SK-N-SH treated with all-trans-retinoic acid at 6 μM for 48 hours (cell line): Measurements from ENCODE around the gene ALG12.

Experiments used
- ATAC-seq: fragments of 200-7000 bp; cut with Tn5 transposase; 3 replicates; pipeline ENCODE4 v1.9.1; 2020; ENCODE audit warnings: mild to moderate bottlenecking, moderate library complexity
- ARNTL ChIP-seq: fragments of 450-650 bp; formaldehyde crosslinking; IDR thresholded peaks from 2 replicates; pipeline ENCODE4 v1.5.0; 2020; ENCODE audit warnings: low read depth, mild to moderate bottlenecking, moderate library complexity, borderline replicate concordance
- BACH2 ChIP-seq: fragments of 250-450 bp; sonication (Bioruptor Pico); IDR thresholded peaks from 2 replicates; pipeline ENCODE4 v1.9.0; 2021; ENCODE audit warnings: mild to moderate bottlenecking, borderline replicate concordance
- CSDC2 ChIP-seq: fragments of 250-450 bp; sonication (Bioruptor Pico); IDR thresholded peaks from 2 replicates; pipeline ENCODE4 v1.5.0; 2020; ENCODE audit warnings: mild to moderate bottlenecking, moderate library complexity
- ESRRG ChIP-seq: fragments of 250-450 bp; sonication (Bioruptor Pico); IDR thresholded peaks from 2 replicates; pipeline ENCODE4 v1.6.1; 2021; ENCODE audit warnings: mild to moderate bottlenecking
- GLIS3 ChIP-seq: fragments of 250-450 bp; sonication (Bioruptor Pico); IDR thresholded peaks from 2 replicates; pipeline ENCODE4 v1.5.0; 2020; ENCODE audit warnings: mild to moderate bottlenecking, moderate library complexity
- ISL1 ChIP-seq: fragments of 250-450 bp; sonication (Bioruptor Pico); IDR thresholded peaks from 2 replicates; pipeline ENCODE4 v2.1.2; 2022; ENCODE audit warnings: mild to moderate bottlenecking, moderate library complexity
- OSR1 ChIP-seq: fragments of 250-450 bp; sonication (Bioruptor Pico); IDR thresholded peaks from 2 replicates; pipeline ENCODE4 v1.8.0; 2022; ENCODE audit warnings: moderate library complexity, mild to moderate bottlenecking, inconsistent platforms
- RARB ChIP-seq: fragments of 250-450 bp; sonication (Bioruptor Pico); IDR thresholded peaks from 2 replicates; pipeline ENCODE4 v1.8.0; 2021; ENCODE audit warnings: mild to moderate bottlenecking, moderate library complexity
- SNAI2 ChIP-seq: fragments of 250-450 bp; sonication (Bioruptor Pico); IDR thresholded peaks from 2 replicates; pipeline ENCODE4 v1.5.0; 2020; ENCODE audit warnings: mild to moderate bottlenecking, moderate library complexity
- TCF4 ChIP-seq: fragments of 250-450 bp; sonication (Bioruptor Pico); IDR thresholded peaks from 2 replicates; pipeline ENCODE4 v1.8.0; 2021; ENCODE audit warnings: mild to moderate bottlenecking, moderate library complexity, borderline replicate concordance
- TOX ChIP-seq: fragments of 250-450 bp; sonication (Bioruptor Pico); IDR thresholded peaks from 2 replicates; pipeline ENCODE4 v1.8.0; 2021; ENCODE audit warnings: mild to moderate bottlenecking, moderate library complexity, borderline replicate concordance
- ZC3H10 ChIP-seq: fragments of 250-450 bp; sonication (Bioruptor Pico); IDR thresholded peaks from 2 replicates; pipeline ENCODE4 v1.5.1; 2021; ENCODE audit warnings: mild to moderate bottlenecking, moderate library complexity
- ZFP3 ChIP-seq: fragments of 250-450 bp; sonication (Bioruptor Pico); IDR thresholded peaks from 2 replicates; pipeline ENCODE4 v1.5.0; 2020; ENCODE audit warnings: mild to moderate bottlenecking, moderate library complexity
- ZFP30 ChIP-seq: fragments of 450-650 bp; formaldehyde crosslinking; IDR thresholded peaks from 2 replicates; pipeline ENCODE4 v1.5.0; 2022; ENCODE audit warnings: mild to moderate bottlenecking, moderate library complexity
- ZNF565 ChIP-seq: fragments of 450-650 bp; formaldehyde crosslinking; conservative IDR thresholded peaks from 2 replicates; pipeline ENCODE4 v1.5.0; 2020; ENCODE audit warnings: low read depth, mild to moderate bottlenecking, moderate library complexity
- ZNF8 ChIP-seq: fragments of 450-650 bp; formaldehyde crosslinking; IDR thresholded peaks from 2 replicates; pipeline ENCODE4 v1.5.0; 2020; ENCODE audit warnings: mild to moderate bottlenecking, moderate library complexity
- TF ChIP-seq, protein P1 (sequence below): fragments of 250-450 bp; sonication (Bioruptor Pico); IDR thresholded peaks from 2 replicates; pipeline ENCODE4 v1.8.0; 2021; ENCODE audit warnings: low read depth, mild to moderate bottlenecking, moderate library complexity, borderline replicate concordance
- TF ChIP-seq, protein P2 (sequence below): fragments of 250-450 bp; sonication (Bioruptor Pico); IDR thresholded peaks from 2 replicates; pipeline ENCODE4 v1.5.1; 2021; ENCODE audit warnings: mild to moderate bottlenecking, moderate library complexity
- TF ChIP-seq, protein P3 (sequence below): fragments of 250-450 bp; sonication (Bioruptor Pico); IDR thresholded peaks from 2 replicates; pipeline ENCODE4 v1.5.0; 2020; ENCODE audit warnings: mild to moderate bottlenecking, moderate library complexity
- TF ChIP-seq, protein P4 (sequence below): fragments of 250-450 bp; sonication (Bioruptor Pico); IDR thresholded peaks from 2 replicates; pipeline ENCODE4 v1.5.1; 2020; ENCODE audit warnings: low read depth, mild to moderate bottlenecking, moderate library complexity
- TF ChIP-seq, protein P5 (sequence below): fragments of 250-450 bp; sonication (Bioruptor Pico); IDR thresholded peaks from 2 replicates; pipeline ENCODE4 v1.8.0; 2020; ENCODE audit warnings: mild to moderate bottlenecking, moderate library complexity, borderline replicate concordance

ALG12 gene

DNA sequence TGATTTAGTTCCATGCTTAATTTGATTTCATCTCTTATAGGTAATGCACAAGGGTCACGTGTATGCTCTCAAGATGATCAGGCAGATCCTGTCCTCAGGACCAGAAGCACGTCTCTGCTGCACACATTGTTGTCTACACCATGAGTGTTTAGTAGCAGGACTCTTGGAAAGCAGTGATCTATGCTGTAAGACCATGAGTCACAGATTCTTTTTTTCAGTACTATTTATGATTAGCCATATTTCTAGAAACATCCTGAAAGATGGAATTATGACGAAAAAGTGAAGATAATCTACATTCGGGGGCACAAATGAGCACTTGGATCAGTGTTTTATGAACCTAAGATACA, 35.0 kb downstream of the ALG12 start:
- no peak for ATAC-seq
- TF ChIP-seq RARB (CRISPR knock-in tag) (no peak), GLIS3 (CRISPR knock-in tag) (no peak), ARNTL (CRISPR knock-in tag) (no peak), ZNF8 (CRISPR knock-in tag) (no peak), TOX (CRISPR knock-in tag) (no peak), ZFP30 (CRISPR knock-in tag) (no peak), ZC3H10 (CRISPR knock-in tag) (no peak), SNAI2 (CRISPR knock-in tag) (no peak), ZNF565 (CRISPR knock-in tag) (no peak), ESRRG (no peak), OSR1 (CRISPR knock-in tag) (no peak), BACH2 (no peak), TCF4 (CRISPR knock-in tag) (no peak)
- TF ChIP-seq, protein P1, sequence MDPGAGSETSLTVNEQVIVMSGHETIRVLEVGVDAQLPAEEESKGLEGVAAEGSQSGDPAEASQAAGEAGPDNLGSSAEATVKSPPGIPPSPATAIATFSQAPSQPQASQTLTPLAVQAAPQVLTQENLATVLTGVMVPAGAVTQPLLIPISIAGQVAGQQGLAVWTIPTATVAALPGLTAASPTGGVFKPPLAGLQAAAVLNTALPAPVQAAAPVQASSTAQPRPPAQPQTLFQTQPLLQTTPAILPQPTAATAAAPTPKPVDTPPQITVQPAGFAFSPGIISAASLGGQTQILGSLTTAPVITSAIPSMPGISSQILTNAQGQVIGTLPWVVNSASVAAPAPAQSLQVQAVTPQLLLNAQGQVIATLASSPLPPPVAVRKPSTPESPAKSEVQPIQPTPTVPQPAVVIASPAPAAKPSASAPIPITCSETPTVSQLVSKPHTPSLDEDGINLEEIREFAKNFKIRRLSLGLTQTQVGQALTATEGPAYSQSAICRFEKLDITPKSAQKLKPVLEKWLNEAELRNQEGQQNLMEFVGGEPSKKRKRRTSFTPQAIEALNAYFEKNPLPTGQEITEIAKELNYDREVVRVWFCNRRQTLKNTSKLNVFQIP (CRISPR knock-in tag), result no peak
- TF ChIP-seq, protein P2, sequence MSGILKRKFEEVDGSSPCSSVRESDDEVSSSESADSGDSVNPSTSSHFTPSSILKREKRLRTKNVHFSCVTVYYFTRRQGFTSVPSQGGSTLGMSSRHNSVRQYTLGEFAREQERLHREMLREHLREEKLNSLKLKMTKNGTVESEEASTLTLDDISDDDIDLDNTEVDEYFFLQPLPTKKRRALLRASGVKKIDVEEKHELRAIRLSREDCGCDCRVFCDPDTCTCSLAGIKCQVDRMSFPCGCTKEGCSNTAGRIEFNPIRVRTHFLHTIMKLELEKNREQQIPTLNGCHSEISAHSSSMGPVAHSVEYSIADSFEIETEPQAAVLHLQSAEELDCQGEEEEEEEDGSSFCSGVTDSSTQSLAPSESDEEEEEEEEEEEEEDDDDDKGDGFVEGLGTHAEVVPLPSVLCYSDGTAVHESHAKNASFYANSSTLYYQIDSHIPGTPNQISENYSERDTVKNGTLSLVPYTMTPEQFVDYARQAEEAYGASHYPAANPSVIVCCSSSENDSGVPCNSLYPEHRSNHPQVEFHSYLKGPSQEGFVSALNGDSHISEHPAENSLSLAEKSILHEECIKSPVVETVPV (CRISPR knock-in tag), result no peak

DNA sequence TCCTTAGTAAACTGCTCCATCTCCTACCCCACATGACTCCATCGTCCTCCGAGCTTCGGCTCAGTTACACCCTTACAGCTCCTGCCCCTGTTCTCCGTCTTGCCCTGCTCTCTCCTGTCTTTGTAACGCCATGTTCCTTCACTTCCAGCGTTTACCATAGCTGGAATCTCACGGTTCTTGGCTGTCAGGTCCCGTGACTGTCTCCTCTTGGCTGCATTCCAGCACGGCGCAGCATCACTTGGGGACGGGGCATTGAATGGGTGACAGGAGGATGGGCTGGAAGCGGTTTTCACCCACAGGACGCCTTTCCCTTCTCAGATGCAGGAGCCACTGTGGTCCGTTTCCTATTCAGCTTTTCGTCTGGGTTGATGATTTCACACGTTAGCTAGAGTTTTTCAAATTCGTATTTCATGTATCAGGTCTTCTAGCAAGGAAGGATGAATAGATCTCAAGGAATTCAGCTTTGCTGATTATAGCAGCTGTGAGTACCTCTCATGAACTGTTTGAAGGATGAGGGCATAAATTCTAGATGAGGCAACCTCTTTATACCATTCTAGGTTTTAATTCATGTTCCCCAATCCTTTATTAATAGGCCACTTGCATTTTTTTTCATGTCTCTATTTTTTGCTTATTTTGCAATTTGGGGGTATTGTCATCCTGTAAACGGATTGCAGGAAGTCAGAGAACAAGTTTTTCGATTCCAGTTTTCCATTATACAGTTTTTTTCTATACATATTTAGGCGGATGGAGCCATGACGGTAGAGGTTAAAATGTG, 35.5 kb downstream of the ALG12 start:
- TF ChIP-seq ZNF565 (CRISPR knock-in tag), result no peak
- TF ChIP-seq OSR1 (CRISPR knock-in tag), result no peak
- TF ChIP-seq ZFP30 (CRISPR knock-in tag), result no peak
- no peak for TF ChIP-seq ESRRG
- no peak for TF ChIP-seq GLIS3 (CRISPR knock-in tag)
- TF ChIP-seq, protein P3, sequence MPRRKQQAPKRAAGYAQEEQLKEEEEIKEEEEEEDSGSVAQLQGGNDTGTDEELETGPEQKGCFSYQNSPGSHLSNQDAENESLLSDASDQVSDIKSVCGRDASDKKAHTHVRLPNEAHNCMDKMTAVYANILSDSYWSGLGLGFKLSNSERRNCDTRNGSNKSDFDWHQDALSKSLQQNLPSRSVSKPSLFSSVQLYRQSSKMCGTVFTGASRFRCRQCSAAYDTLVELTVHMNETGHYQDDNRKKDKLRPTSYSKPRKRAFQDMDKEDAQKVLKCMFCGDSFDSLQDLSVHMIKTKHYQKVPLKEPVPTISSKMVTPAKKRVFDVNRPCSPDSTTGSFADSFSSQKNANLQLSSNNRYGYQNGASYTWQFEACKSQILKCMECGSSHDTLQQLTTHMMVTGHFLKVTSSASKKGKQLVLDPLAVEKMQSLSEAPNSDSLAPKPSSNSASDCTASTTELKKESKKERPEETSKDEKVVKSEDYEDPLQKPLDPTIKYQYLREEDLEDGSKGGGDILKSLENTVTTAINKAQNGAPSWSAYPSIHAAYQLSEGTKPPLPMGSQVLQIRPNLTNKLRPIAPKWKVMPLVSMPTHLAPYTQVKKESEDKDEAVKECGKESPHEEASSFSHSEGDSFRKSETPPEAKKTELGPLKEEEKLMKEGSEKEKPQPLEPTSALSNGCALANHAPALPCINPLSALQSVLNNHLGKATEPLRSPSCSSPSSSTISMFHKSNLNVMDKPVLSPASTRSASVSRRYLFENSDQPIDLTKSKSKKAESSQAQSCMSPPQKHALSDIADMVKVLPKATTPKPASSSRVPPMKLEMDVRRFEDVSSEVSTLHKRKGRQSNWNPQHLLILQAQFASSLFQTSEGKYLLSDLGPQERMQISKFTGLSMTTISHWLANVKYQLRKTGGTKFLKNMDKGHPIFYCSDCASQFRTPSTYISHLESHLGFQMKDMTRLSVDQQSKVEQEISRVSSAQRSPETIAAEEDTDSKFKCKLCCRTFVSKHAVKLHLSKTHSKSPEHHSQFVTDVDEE (CRISPR knock-in tag), result no peak
- TF ChIP-seq, protein P4, sequence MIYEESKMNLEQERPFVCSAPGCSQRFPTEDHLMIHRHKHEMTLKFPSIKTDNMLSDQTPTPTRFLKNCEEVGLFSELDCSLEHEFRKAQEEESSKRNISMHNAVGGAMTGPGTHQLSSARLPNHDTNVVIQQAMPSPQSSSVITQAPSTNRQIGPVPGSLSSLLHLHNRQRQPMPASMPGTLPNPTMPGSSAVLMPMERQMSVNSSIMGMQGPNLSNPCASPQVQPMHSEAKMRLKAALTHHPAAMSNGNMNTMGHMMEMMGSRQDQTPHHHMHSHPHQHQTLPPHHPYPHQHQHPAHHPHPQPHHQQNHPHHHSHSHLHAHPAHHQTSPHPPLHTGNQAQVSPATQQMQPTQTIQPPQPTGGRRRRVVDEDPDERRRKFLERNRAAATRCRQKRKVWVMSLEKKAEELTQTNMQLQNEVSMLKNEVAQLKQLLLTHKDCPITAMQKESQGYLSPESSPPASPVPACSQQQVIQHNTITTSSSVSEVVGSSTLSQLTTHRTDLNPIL (CRISPR knock-in tag), result no peak
- TF ChIP-seq RARB (CRISPR knock-in tag), result no peak
- TF ChIP-seq ISL1 (CRISPR knock-in tag), result no peak
- TF ChIP-seq ZC3H10 (CRISPR knock-in tag), result no peak
- no peak for TF ChIP-seq ZNF8 (CRISPR knock-in tag)
- no peak for TF ChIP-seq CSDC2
- no peak for TF ChIP-seq TCF4 (CRISPR knock-in tag)
- TF ChIP-seq, protein P5, sequence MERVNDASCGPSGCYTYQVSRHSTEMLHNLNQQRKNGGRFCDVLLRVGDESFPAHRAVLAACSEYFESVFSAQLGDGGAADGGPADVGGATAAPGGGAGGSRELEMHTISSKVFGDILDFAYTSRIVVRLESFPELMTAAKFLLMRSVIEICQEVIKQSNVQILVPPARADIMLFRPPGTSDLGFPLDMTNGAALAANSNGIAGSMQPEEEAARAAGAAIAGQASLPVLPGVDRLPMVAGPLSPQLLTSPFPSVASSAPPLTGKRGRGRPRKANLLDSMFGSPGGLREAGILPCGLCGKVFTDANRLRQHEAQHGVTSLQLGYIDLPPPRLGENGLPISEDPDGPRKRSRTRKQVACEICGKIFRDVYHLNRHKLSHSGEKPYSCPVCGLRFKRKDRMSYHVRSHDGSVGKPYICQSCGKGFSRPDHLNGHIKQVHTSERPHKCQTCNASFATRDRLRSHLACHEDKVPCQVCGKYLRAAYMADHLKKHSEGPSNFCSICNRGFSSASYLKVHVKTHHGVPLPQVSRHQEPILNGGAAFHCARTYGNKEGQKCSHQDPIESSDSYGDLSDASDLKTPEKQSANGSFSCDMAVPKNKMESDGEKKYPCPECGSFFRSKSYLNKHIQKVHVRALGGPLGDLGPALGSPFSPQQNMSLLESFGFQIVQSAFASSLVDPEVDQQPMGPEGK (CRISPR knock-in tag), result no peak
- TF ChIP-seq SNAI2 (CRISPR knock-in tag), result no peak
- TF ChIP-seq BACH2, result no peak
- no peak for ATAC-seq

DNA sequence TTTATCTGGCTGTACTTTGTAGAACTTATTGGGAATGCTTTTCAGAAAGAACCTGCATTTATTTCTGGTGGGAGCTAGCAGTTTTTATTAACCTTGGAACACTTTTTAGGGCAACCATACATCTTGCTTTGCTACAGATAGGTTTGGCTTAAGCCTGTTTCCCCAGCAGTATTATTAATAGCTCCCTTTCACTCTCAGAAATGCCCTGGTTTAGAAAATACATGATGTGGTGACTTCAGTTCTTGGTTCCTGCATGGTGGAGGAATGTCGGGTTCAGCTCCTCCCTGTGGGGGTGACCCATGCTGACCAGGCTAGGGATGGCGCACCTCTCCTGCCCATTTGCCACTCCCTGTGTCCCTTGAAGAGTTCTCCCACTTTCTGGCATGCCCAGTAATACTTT, 36.4 kb downstream of the ALG12 start:
- no peak for ATAC-seq
- TF ChIP-seq, protein P1 (CRISPR knock-in tag), result no peak
- TF ChIP-seq RARB (CRISPR knock-in tag) (no peak), ZNF8 (CRISPR knock-in tag) (no peak), ZFP3 (CRISPR knock-in tag) (no peak), TCF4 (CRISPR knock-in tag) (no peak), SNAI2 (CRISPR knock-in tag) (no peak), ZNF565 (CRISPR knock-in tag) (no peak), GLIS3 (CRISPR knock-in tag) (no peak), TOX (CRISPR knock-in tag) (no peak), ISL1 (CRISPR knock-in tag) (no peak)
- TF ChIP-seq, protein P5 (CRISPR knock-in tag), result no peak
- TF ChIP-seq, protein P2 (CRISPR knock-in tag), result no peak
